Measurements from ENCODE around the gene MAPKAPK2.

The MAPKAPK2 gene

DNA sequence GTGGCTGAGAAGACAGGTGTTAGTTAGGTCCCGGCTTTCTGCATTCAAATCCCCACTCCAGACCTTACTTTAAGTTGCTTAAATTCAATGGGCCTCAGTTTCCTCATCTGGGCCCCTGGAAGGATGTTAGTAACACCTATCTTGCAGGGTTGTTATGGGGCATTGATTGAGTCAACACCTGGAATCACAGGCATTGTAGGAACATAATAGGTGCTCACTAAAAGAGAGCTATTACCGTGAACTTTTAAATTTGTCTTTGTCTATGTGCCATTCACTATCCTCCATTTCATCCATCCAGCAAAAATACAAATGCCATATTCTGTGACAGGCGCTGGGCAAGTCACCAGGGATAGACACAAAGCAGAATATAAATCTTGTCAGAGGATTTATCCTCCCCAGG, 10.5 kb upstream of the MAPKAPK2 start:
- no peak overlapping the region for H3K4me3 ChIP-seq (ENCODE audit: low read depth, low read length)
- H3K27ac ChIP-seq, result no peak overlapping the region
- no peaks in the 10 kb centered on the region for H3K36me3 ChIP-seq
- no peaks in the 10 kb centered on the region for H3K27me3 ChIP-seq (ENCODE audit: insufficient read depth, low read depth, severe bottlenecking)
- H3K9me3 ChIP-seq (ENCODE audit: severe bottlenecking), result no peaks in the 10 kb centered on the region
- no peak for DNase-seq
- TF ChIP-seq, protein P1, sequence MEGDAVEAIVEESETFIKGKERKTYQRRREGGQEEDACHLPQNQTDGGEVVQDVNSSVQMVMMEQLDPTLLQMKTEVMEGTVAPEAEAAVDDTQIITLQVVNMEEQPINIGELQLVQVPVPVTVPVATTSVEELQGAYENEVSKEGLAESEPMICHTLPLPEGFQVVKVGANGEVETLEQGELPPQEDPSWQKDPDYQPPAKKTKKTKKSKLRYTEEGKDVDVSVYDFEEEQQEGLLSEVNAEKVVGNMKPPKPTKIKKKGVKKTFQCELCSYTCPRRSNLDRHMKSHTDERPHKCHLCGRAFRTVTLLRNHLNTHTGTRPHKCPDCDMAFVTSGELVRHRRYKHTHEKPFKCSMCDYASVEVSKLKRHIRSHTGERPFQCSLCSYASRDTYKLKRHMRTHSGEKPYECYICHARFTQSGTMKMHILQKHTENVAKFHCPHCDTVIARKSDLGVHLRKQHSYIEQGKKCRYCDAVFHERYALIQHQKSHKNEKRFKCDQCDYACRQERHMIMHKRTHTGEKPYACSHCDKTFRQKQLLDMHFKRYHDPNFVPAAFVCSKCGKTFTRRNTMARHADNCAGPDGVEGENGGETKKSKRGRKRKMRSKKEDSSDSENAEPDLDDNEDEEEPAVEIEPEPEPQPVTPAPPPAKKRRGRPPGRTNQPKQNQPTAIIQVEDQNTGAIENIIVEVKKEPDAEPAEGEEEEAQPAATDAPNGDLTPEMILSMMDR (IDR thresholded peaks at IDR 0.05; ENCODE audit: low read depth, low read length), result no peak

DNA sequence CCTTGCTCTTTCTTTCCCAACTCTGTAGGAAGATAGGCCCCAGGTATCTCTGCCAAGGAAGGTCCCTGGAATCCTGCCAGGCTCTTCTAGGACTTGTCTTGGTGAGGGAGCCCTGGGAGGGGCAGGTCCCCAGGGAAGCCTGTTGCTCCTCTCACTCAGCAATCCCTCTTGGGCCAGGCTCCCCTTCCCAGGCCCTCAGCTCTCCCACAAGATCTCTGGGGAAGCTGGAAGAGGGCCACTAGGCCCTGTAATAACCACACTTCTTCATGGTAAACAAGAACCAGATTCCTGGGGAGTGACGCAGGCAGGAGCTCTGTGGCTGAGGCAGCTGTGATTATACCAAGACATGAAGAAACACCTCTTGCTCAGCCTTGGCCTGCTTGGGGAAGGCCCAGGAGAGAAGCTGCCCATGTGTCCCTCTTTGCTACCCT, 9.9 kb upstream of the MAPKAPK2 start:
- no peaks in the 10 kb centered on the region for H3K9me3 ChIP-seq (ENCODE audit: severe bottlenecking)
- no peak overlapping the region for H3K4me3 ChIP-seq (ENCODE audit: low read depth, low read length)
- no peak overlapping the region for H3K27ac ChIP-seq
- DNase-seq, result no peak
- no peaks in the 10 kb centered on the region for H3K36me3 ChIP-seq
- no peaks in the 10 kb centered on the region for H3K27me3 ChIP-seq (ENCODE audit: insufficient read depth, low read depth, severe bottlenecking)
- TF ChIP-seq, protein P1 (IDR thresholded peaks at IDR 0.05; ENCODE audit: low read depth, low read length), result no peak

DNA sequence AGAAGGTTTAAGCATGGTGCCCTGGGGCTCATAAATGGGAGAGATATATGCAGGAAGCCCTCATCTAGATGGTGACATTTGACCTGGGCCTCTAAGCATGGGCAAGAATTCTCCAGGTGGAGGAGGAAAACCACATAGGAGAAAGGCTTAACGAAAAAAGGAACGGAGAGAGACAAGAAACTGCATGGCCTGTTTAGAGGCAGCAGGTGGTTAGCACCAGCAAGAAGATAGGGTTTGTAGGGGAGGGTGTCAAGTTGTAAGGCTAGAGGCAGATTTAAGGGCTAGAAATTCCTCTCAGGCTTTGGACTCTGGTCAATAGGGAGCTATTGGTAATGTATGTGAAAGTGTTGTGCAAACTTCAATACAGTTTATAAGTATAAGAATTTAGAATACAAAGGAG, 8.2 kb upstream of the MAPKAPK2 start:
- H3K27me3 ChIP-seq (ENCODE audit: insufficient read depth, low read depth, severe bottlenecking), result no peaks in the 10 kb centered on the region
- no peaks in the 10 kb centered on the region for H3K36me3 ChIP-seq
- no peak for DNase-seq
- no peak overlapping the region for H3K27ac ChIP-seq
- H3K4me3 ChIP-seq (ENCODE audit: low read depth, low read length), result no peak overlapping the region
- TF ChIP-seq, protein P1 (IDR thresholded peaks at IDR 0.05; ENCODE audit: low read depth, low read length), result no peak
- H3K9me3 ChIP-seq (ENCODE audit: severe bottlenecking), result no peaks in the 10 kb centered on the region

DNA sequence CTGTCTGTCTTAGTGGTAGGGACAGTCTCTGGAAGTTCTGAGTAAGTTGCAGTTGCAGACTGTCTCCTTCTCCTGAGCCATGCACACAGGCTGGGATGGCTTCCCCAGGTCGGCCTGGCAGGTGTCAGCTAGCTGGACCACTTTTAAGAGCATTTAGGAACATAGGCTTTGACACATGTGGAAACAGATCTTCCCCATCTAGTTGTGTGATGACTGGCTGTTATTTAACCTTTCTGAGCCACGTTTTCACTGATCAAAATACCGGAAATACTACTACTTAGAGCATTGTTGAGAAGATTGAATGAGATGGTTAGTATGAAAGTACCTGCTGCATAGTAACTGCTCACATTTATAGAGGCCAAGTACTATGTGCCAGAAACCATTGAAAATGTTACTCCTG, 6.2 kb upstream of the MAPKAPK2 start:
- no peak for DNase-seq
- TF ChIP-seq, protein P1 (IDR thresholded peaks at IDR 0.05; ENCODE audit: low read depth, low read length), result no peak
- no peaks in the 10 kb centered on the region for H3K9me3 ChIP-seq (ENCODE audit: severe bottlenecking)

DNA sequence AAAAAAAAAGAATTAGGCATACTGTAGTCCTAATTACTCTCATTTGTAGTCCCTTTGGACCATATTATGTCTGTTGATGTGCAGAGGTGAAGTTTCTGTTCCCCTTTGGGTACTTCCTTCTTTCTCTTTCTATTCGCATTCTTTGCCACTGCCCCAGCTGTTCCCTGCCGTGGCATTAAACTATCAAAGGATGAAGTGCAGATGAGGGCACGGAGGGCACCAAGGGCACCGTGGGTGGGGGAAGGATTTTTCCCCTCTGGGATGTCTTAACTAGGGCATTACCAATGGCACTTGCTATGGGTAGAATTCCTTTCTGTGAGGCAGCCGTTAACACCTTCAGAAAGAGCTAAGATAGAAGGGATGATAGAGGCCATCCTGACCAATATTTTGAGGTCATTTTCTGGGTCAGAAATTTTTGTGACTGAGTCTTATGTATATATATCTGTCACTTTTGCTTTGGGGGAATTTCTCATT, 4.9 kb upstream of the MAPKAPK2 start:
- Histone ChIP-seq H3K9me3 (ENCODE audit: severe bottlenecking) (no peaks in the 10 kb centered on the region), H3K36me3 (no peaks in the 10 kb centered on the region), H3K4me3 (ENCODE audit: low read depth, low read length) (no peak overlapping the region), H3K27me3 (ENCODE audit: insufficient read depth, low read depth, severe bottlenecking) (no peaks in the 10 kb centered on the region), H3K27ac (no peak overlapping the region)
- no peak for DNase-seq
- TF ChIP-seq, protein P1 (IDR thresholded peaks at IDR 0.05; ENCODE audit: low read depth, low read length), result no peak

More for the DNA sequence above, 6.2 kb upstream of the MAPKAPK2 start:
- Histone ChIP-seq H3K4me3 (ENCODE audit: low read depth, low read length) (no peak overlapping the region), H3K27ac (no peak overlapping the region), H3K36me3 (no peaks in the 10 kb centered on the region), H3K27me3 (ENCODE audit: insufficient read depth, low read depth, severe bottlenecking) (no peaks in the 10 kb centered on the region)

DNA sequence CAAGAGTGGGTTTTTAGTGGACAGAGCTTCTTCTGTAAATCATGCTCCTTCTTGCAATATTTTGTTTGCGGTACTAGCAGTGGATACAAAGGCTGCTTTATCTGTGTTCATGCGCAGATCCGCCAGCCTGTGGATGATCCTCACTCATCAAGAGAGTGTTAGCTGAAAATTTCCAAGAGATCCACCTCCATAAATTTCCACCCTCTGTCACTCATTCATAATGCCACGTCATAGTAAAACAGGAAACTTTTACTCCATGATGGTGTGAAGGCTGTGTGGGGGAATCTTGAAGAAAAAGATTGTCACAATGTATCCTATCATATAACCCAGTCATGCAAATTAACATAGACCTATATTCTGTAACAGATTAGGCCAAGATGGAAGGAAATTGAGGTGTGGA, 4.4 kb upstream of the MAPKAPK2 start:
- no peak overlapping the region for H3K4me3 ChIP-seq (ENCODE audit: low read depth, low read length)

More for the DNA sequence above, 4.4 kb upstream of the MAPKAPK2 start:
- no peaks in the 10 kb centered on the region for H3K27me3 ChIP-seq (ENCODE audit: insufficient read depth, low read depth, severe bottlenecking)
- DNase-seq, result no peak
- H3K9me3 ChIP-seq (ENCODE audit: severe bottlenecking), result no peaks in the 10 kb centered on the region
- H3K36me3 ChIP-seq, result no peaks in the 10 kb centered on the region
- TF ChIP-seq, protein P1 (IDR thresholded peaks at IDR 0.05; ENCODE audit: low read depth, low read length), result no peak
- H3K27ac ChIP-seq, result no peak overlapping the region
